Neuron (in vitro differentiated cells): ENCODE data around the gene FSTL4.

Experiments used
- H2AFZ ChIP-seq: one replicate; pipeline ENCODE4 v1.6.1; 2013; ENCODE audit warnings: low read depth, mild to moderate bottlenecking, inconsistent platforms, low read length, moderate library complexity
- H3K27me3 ChIP-seq: one replicate; pipeline ENCODE4 v1.6.1; 2013; ENCODE audit warnings: low read length; ENCODE audit not compliant: insufficient read depth
- H3K36me3 ChIP-seq: one replicate; pipeline ENCODE4 v1.6.1; 2013; ENCODE audit warnings: low read length; ENCODE audit not compliant: insufficient read depth
- H3K4me1 ChIP-seq: one replicate; pipeline ENCODE4 v1.6.1; 2013; ENCODE audit warnings: low read length; ENCODE audit not compliant: insufficient read depth
- H3K4me3 ChIP-seq: 2 replicates; pipeline ENCODE4 v1.5.1; 2013; ENCODE audit warnings: mild to moderate bottlenecking, low read length, moderate library complexity
- H3K9me3 ChIP-seq: one replicate; pipeline ENCODE4 v1.6.1; 2013; ENCODE audit warnings: low read length

Gene FSTL4

DNA sequence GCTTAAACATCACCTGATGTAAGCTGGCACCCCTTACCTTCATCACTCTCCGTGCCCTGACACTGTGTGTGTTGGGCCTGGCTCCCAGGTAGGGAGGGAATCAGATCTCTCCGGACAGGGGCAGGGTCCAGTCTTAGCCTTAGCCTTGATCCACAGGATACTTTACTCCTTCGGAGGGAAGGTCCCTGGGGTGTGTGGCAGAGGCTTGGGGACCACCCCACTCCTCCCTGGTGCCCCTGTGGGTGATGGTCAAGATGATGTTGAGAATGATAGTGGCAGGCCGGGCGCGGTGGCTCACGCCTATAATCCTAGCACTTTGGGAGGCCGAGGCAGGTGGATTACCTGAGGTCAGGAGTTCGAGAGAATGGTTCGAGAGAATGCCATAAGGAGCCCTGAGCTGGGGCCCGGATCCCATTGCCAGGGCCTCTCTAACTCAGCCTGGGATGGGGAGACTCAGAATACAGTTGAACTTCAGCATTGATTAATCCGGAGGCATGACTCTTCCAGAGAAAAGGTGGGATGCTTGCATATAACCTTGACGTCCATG, 291.0 kb downstream of the FSTL4 start:
- Histone ChIP-seq H3K9me3 (no peaks in the 10 kb centered on the region), H3K27me3 (peaks cover 4% of the 10 kb centered on the region), H3K4me3 (no peak overlapping the region), H3K4me1 (no peaks in the 10 kb centered on the region), H2AFZ (no peak overlapping the region), H3K36me3 (no peaks in the 10 kb centered on the region)

GRCh38 chr5:133319905-133320520, 292.3 kb downstream of the FSTL4 start:
- H3K4me1 ChIP-seq: no peaks in the 10 kb centered on the region
- no peak overlapping the region for H2AFZ ChIP-seq
- no peaks in the 10 kb centered on the region for H3K9me3 ChIP-seq
- H3K27me3 ChIP-seq: peaks cover 4% of the 10 kb centered on the region
- H3K4me3 ChIP-seq: no peak overlapping the region
- H3K36me3 ChIP-seq: no peaks in the 10 kb centered on the region

GRCh38 chr5:133319244-133319643, 293.1 kb downstream of the FSTL4 start:
- Histone ChIP-seq H3K9me3 (no peaks in the 10 kb centered on the region), H3K4me1 (no peaks in the 10 kb centered on the region), H3K36me3 (no peaks in the 10 kb centered on the region)

GRCh38 chr5:133317558-133317957, 294.8 kb downstream of the FSTL4 start:
- Histone ChIP-seq H3K4me1 (no peaks in the 10 kb centered on the region), H3K4me3 (no peak overlapping the region), H2AFZ (no peak overlapping the region), H3K27me3 (no peaks in the 10 kb centered on the region), H3K36me3 (no peaks in the 10 kb centered on the region), H3K9me3 (no peaks in the 10 kb centered on the region)

More at GRCh38 chr5:133319244-133319643, 293.1 kb downstream of the FSTL4 start:
- Histone ChIP-seq H3K27me3 (peaks cover 4% of the 10 kb centered on the region), H3K4me3 (no peak overlapping the region), H2AFZ (no peak overlapping the region)

- Histone ChIP-seq H3K36me3 (no peaks in the 10 kb centered on the region), H3K4me3 (no peak overlapping the region), H2AFZ (no peak overlapping the region), H3K9me3 (no peaks in the 10 kb centered on the region), H3K4me1 (no peaks in the 10 kb centered on the region), H3K27me3 (no peaks in the 10 kb centered on the region)
These were observed 295.7 kb downstream of the FSTL4 start for GRCh38 chr5:133316346-133317343.

DNA sequence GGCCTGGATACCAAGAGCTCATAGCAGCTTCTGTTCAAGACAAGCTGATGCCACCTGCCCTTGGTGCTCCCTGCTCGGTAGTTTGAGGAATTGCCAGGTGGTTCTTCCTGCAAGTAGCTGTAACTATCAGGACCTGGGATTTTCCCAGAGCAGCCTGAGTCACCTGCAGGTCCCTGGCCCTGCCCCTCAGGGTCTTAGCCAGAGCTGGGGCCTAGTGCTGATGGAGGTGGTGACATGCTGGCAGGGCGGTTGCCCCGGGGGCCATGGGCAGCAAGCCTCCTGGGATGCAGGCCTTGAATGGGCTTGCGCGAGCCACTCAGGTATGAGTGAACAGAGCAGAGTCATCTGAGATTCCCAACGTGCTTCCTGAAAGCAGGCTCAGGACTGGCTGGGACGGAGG, 298.3 kb downstream of the FSTL4 start:
- Histone ChIP-seq H3K27me3 (no peaks in the 10 kb centered on the region), H3K4me1 (no peaks in the 10 kb centered on the region)

GRCh38 chr5:133311176-133311575, 301.2 kb downstream of the FSTL4 start:
- no peaks in the 10 kb centered on the region for H3K27me3 ChIP-seq
- H3K4me3 ChIP-seq: no peak overlapping the region
- no peaks in the 10 kb centered on the region for H3K4me1 ChIP-seq
- H3K9me3 ChIP-seq: no peaks in the 10 kb centered on the region
- H3K36me3 ChIP-seq: no peaks in the 10 kb centered on the region
- H2AFZ ChIP-seq: no peak overlapping the region

More for the DNA sequence above, 298.3 kb downstream of the FSTL4 start:
- H3K36me3 ChIP-seq: no peaks in the 10 kb centered on the region
- no peak overlapping the region for H2AFZ ChIP-seq
- H3K9me3 ChIP-seq: no peaks in the 10 kb centered on the region
- H3K4me3 ChIP-seq: no peak overlapping the region

GRCh38 chr5:133309984-133310621, 302.2 kb downstream of the FSTL4 start:
- Histone ChIP-seq H2AFZ (no peak overlapping the region), H3K4me3 (no peak overlapping the region), H3K9me3 (no peaks in the 10 kb centered on the region), H3K27me3 (no peaks in the 10 kb centered on the region), H3K4me1 (no peaks in the 10 kb centered on the region), H3K36me3 (no peaks in the 10 kb centered on the region)

GRCh38 chr5:133309166-133309795, 303.1 kb downstream of the FSTL4 start:
- Histone ChIP-seq H3K4me1 (no peaks in the 10 kb centered on the region), H3K9me3 (no peaks in the 10 kb centered on the region), H3K4me3 (no peak overlapping the region), H2AFZ (no peak overlapping the region), H3K36me3 (no peaks in the 10 kb centered on the region), H3K27me3 (no peaks in the 10 kb centered on the region)

DNA sequence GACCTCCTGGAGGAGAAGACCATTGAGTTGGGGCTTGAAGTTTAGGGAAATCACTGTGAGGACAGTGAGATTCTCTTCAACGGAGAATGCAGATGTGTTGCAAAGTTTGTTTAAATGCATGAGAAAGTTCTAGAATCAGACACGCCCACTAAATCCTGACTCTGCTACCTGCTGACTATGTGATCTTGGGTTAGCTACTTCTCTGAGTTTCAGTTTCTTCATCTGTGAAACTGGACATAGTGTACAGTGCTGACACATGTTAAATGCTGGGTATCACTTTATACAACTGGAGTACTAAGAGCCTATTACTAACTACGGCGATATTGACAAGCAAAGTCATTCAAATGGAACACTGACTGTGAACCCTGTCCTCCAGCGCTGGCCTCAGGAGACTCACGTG, 305.1 kb downstream of the FSTL4 start:
- H2AFZ ChIP-seq: no peak overlapping the region
- no peak overlapping the region for H3K4me3 ChIP-seq
- no peaks in the 10 kb centered on the region for H3K27me3 ChIP-seq

DNA sequence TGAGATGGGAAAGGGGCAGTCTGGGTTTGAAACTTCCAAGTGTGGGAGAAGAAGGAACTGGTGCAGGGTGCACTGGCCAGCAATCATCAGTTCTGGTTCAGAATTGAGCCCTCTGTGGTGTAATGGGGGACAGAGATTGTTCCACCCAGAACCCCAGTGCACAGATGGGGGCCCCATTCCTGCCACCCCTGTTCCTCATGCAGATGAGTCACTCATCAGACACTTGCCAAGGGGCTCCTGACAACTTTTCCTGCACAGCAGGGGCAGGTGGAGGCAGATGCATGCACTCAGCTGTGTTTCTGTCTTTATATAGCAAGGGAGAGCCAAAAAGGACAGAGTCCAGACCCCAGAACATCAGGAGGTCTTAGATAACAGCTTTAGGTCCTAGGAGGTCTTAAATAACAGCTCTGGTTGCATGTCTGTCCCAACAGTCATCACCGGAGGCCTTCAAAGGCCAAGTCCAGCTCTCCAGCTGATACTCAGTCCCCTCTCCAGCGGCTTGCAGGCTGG, 307.6 kb downstream of the FSTL4 start:
- H3K4me3 ChIP-seq: no peak overlapping the region
- no peak overlapping the region for H2AFZ ChIP-seq
- H3K9me3 ChIP-seq: no peaks in the 10 kb centered on the region
- no peaks in the 10 kb centered on the region for H3K4me1 ChIP-seq
- H3K27me3 ChIP-seq: no peaks in the 10 kb centered on the region
- no peaks in the 10 kb centered on the region for H3K36me3 ChIP-seq

More for the DNA sequence above, 305.1 kb downstream of the FSTL4 start:
- Histone ChIP-seq H3K9me3 (no peaks in the 10 kb centered on the region), H3K4me1 (no peaks in the 10 kb centered on the region), H3K36me3 (no peaks in the 10 kb centered on the region)

GRCh38 chr5:133304178-133304577, 308.2 kb downstream of the FSTL4 start:
- no peaks in the 10 kb centered on the region for H3K9me3 ChIP-seq
- H2AFZ ChIP-seq: no peak overlapping the region
- no peaks in the 10 kb centered on the region for H3K27me3 ChIP-seq
- H3K4me1 ChIP-seq: no peaks in the 10 kb centered on the region
- no peak overlapping the region for H3K4me3 ChIP-seq
- no peaks in the 10 kb centered on the region for H3K36me3 ChIP-seq
